GM12872 (cell line): Measurements from ENCODE around the gene OR2B6.

Source experiments
- CTCF ChIP-seq: IDR thresholded peaks from 3 replicates; pipeline ENCODE4 v1.5.1; 2011; ENCODE audit warnings: low read depth, mild to moderate bottlenecking, low read length, moderate library complexity; ENCODE audit not compliant: insufficient read depth

Gene OR2B6

GRCh38 chr6:27948237-27948636 lies 8.8 kb upstream of the OR2B6 start:
- TF ChIP-seq CTCF = no peak

GRCh38 chr6:27951040-27951439 lies 6.0 kb upstream of the OR2B6 start:
- no peak for TF ChIP-seq CTCF

- no peak for TF ChIP-seq CTCF
These were observed 475 bp downstream of the OR2B6 start for GRCh38 chr6:27957516-27957915.

- TF ChIP-seq CTCF = no peak
These were observed 5.5 kb downstream of the OR2B6 start for GRCh38 chr6:27962506-27962905.

- no peak for TF ChIP-seq CTCF
These were observed 9.0 kb downstream of the OR2B6 start for GRCh38 chr6:27966044-27966443.

GRCh38 chr6:27966816-27967426 lies 9.9 kb downstream of the OR2B6 start:
- TF ChIP-seq CTCF = no peak

- no peak for TF ChIP-seq CTCF
These were observed 13.4 kb downstream of the OR2B6 start for GRCh38 chr6:27970444-27970843.
